H1 (cell line): ENCODE results near the gene TNPO3. TPM values are rescaled to one million over a fixed set of nuclear protein-coding genes. Genes with fewer than 3 reads are reported as not detected.

Experiments used
- RBBP5 ChIP-seq: IDR thresholded peaks from 2 replicates; pipeline ENCODE4 v1.7.1; 2012; ENCODE audit warnings: low read depth, mild to moderate bottlenecking, inconsistent platforms, low read length, moderate library complexity, borderline replicate concordance
- polyA plus RNA-seq, 7 experiments: library from polyadenylated mRNA; depleted of rRNA in 3 of 7; stranded (reverse) in 5 of 7; unstranded in 2 of 7; fragments of >200 nt in 5 of 7; fragments of 200-250 nt in 2 of 7; gene quantifications; 1 replicate in 5 of 7; 2 replicates in 1 of 7; 4 replicates in 1 of 7; pipeline versions ENCODE4 v1.2.1 to v1.2.3, GENCODE V29; 2011 to 2013; ENCODE audit warnings: missing spikeins in 2 of 7, mixed read lengths in 2 of 7
- total RNA-seq: library from RNA; stranded (reverse); fragmentation: NEBNext Ultra II Directional; extraction: Animal tissue kit (Norgen Biotek cat#: 25700); gene quantifications from 2 replicates; pipeline ENCODE4 v1.2.1, GENCODE V29; 2021
- TF ChIP-seq, protein P1 (sequence below): IDR thresholded peaks from 2 replicates; pipeline ENCODE4 v1.6.1; 2012; ENCODE audit warnings: low read length, inconsistent platforms

Gene TNPO3
- total and polyA plus RNA-seq, 2 of the 8 experiments (the other 6 are each of a cell fraction or from before 2014, with no cell fraction given) = 67.6 to 99.2 TPM

DNA sequence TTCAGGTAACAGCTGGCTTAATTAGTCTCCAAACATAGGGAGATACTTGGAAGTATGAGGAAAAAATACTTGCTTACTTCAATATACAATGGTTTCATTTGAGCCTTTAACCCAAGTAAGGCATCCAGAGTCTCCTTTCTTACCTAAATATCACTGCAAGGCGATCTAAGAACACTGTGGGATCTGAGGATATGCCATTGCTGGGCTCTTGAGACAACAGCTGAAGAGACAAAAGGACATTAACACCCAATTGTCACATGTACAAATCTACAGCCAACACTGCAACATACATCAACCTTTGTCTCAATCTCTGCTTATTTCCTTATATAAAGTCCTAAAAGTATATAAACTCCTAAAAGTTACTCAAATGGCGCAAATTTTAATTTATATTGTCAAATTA is 72.8 kb downstream of the TNPO3 start (continued):
- TF ChIP-seq RBBP5 = no peak
- TF ChIP-seq, protein P1, sequence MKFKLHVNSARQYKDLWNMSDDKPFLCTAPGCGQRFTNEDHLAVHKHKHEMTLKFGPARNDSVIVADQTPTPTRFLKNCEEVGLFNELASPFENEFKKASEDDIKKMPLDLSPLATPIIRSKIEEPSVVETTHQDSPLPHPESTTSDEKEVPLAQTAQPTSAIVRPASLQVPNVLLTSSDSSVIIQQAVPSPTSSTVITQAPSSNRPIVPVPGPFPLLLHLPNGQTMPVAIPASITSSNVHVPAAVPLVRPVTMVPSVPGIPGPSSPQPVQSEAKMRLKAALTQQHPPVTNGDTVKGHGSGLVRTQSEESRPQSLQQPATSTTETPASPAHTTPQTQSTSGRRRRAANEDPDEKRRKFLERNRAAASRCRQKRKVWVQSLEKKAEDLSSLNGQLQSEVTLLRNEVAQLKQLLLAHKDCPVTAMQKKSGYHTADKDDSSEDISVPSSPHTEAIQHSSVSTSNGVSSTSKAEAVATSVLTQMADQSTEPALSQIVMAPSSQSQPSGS = no peak
